ENCODE results near the gene RNF212B. TPM values are rescaled to one million over a fixed set of nuclear protein-coding genes. Genes with fewer than 3 reads are reported as not detected.
A peak's percentile ranks its signal among the peaks of the same experiment; 100 is the strongest.

Gene RNF212B
- total and polyA plus RNA-seq, 2 donors (not counting 3 experiments of a cell fraction or from before 2014, with no cell fraction given): not detected

DNA sequence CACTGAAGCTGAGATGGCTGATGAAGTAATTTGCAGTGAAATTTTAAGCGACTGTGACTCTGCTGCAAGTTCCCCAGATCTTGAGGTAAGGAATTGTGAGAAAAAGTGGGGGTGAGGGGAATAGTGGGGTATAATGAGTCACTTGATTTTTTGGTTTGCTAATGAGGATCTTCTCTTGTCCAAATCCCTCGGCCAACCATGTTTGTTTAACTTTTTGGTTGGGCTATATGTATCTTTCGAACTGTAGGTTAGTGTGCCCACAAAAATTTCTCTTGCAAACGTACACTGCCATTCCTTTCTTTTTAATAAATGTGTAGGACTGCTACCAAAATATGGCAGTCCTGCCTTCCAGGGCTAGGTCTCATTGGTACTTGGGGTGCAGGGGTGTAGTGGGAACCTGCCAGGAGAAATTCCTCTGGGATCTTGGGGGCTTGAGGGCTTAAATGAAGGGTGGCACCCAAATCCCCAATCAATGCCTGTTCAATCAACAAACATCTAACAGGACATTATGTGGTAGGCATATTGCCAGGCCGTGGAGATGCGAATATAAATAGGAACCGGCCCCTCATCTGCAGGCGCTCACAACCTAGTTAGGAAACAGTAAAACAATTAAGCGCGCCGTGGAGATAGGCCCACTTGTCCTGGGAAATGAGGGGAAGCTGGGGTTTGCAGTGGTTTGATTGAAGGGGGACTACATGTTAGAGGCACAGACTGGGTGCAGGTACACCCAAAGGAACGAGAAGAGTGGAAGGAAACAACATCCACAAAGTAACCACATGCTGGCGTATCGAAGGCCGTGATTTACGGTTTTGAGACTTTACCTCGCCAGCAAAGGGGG lies 82.2 kb downstream of the RNF212B start:
- ChIA-PET CTCF (interaction anchor here (1.2 to 2.9 kb wide), 5 partner anchors 13 to 240 kb away, joined by 3 to 20 read pairs (median 15); partner anchors contain the start of gene BCL2L2), POLR2A (no interaction called here)
- H3K4me3 ChIP-seq (replicated peaks in 1 of 3; ENCODE audit: insufficient read depth in 1 of 3, low read depth in 1 of 3, low read length in 3 of 3): peak overlapping the region in 2 of 3 experiments; percentile 33 to 34
- H3K79me2 ChIP-seq (ENCODE audit: control insufficient read depth, insufficient read depth, low read length): peaks cover 27% of the 10 kb centered on the region
- no TSS peak for BruUV-seq (replicated peaks)
- H2AFZ ChIP-seq (ENCODE audit: low read depth, low read length): peak overlapping the region; percentile 76
- DNase-seq (ENCODE audit: low read depth, low spot score): no peak
- no peak for FAIRE-seq
- H3K4me1 ChIP-seq (ENCODE audit: control insufficient read depth, extremely low read depth, insufficient read depth, low read length): peaks cover 16% of the 10 kb centered on the region
- H3K9me3 ChIP-seq (replicated peaks; ENCODE audit: control insufficient read depth, insufficient read depth, low read length): no peaks in the 10 kb centered on the region
- no peaks in the 10 kb centered on the region for H3K9me1 ChIP-seq (replicated peaks; ENCODE audit: control insufficient read depth, extremely low read depth, insufficient read depth, low read length)
- peak overlapping the region; percentile 58 for H3K9ac ChIP-seq (replicated peaks; ENCODE audit: extremely low read depth, insufficient read depth, low read length)
- dilution Hi-C loops (cut with MboI; ENCODE audit: extremely low pct_ligation_motif_present, low sequenced_read_pairs): no loop called here
- H3K27me3 ChIP-seq (ENCODE audit: control insufficient read depth in 2 of 2, insufficient read depth in 2 of 2, low read length in 2 of 2): no peaks in the 10 kb centered on the region
- intact Hi-C loops (cut with micrococcal nuclease): loop anchor here (2.0 kb wide), 1 partner anchor 33 kb away; the partner anchor contains the start of gene HOMEZ
- TF ChIP-seq, protein P1, sequence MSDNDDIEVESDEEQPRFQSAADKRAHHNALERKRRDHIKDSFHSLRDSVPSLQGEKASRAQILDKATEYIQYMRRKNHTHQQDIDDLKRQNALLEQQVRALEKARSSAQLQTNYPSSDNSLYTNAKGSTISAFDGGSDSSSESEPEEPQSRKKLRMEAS (IDR thresholded peaks at IDR 0.05; ENCODE audit: insufficient read depth, insufficient read length): no peak
- TF ChIP-seq, protein P2, sequence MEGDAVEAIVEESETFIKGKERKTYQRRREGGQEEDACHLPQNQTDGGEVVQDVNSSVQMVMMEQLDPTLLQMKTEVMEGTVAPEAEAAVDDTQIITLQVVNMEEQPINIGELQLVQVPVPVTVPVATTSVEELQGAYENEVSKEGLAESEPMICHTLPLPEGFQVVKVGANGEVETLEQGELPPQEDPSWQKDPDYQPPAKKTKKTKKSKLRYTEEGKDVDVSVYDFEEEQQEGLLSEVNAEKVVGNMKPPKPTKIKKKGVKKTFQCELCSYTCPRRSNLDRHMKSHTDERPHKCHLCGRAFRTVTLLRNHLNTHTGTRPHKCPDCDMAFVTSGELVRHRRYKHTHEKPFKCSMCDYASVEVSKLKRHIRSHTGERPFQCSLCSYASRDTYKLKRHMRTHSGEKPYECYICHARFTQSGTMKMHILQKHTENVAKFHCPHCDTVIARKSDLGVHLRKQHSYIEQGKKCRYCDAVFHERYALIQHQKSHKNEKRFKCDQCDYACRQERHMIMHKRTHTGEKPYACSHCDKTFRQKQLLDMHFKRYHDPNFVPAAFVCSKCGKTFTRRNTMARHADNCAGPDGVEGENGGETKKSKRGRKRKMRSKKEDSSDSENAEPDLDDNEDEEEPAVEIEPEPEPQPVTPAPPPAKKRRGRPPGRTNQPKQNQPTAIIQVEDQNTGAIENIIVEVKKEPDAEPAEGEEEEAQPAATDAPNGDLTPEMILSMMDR (IDR thresholded peaks at IDR 0.05; ENCODE audit: extremely low read depth in 1 of 2, insufficient read depth in 1 of 2, low read depth in 1 of 2, low read length in 2 of 2): no peak
- TF ChIP-seq POLR2A (IDR thresholded peaks at IDR 0.05; ENCODE audit: low read depth, low read length) (no peak), FOS (IDR thresholded peaks at IDR 0.05; ENCODE audit: borderline replicate concordance, insufficient read depth, low read length) (no peak), JUN (IDR thresholded peaks at IDR 0.05; ENCODE audit: borderline replicate concordance, insufficient read depth, insufficient read length, low read depth) (no peak), POLR2AphosphoS5 (IDR thresholded peaks at IDR 0.05; ENCODE audit: insufficient read depth, low read depth, low read length) (no peak), EZH2 (IDR thresholded peaks at IDR 0.05; ENCODE audit: borderline replicate concordance, low read depth, low read length, severe bottlenecking) (no peak), MYC (IDR thresholded peaks at IDR 0.05; ENCODE audit: low read depth, low read length) (no peak), GATA2 (IDR thresholded peaks at IDR 0.05; ENCODE audit: insufficient read depth, insufficient read length, low read depth, low read length) (no peak)
- peak overlapping the region; percentile 53 for H3K4me2 ChIP-seq (ENCODE audit: insufficient read depth, low read length)
- H4K20me1 ChIP-seq (replicated peaks; ENCODE audit: control insufficient read depth, extremely low read depth, insufficient read depth, low read length): no peaks in the 10 kb centered on the region
- H3K27ac ChIP-seq (ENCODE audit: insufficient read depth, low read depth, low read length): peak overlapping the region; percentile 75
- H3K36me3 ChIP-seq (ENCODE audit: control insufficient read depth in 2 of 2, extremely low read depth in 1 of 2, insufficient read depth in 2 of 2, low read length in 2 of 2): peaks cover 12 to 13% of the 10 kb centered on the region in 2 experiments

Data from endothelial cell of umbilical vein (primary cell).